ENCODE data around the gene ADCY3. TPM values are rescaled to one million over a fixed set of nuclear protein-coding genes. Genes with fewer than 3 reads are reported as not detected.
A peak's percentile ranks its signal among the peaks of the same experiment; 100 is the strongest.

The ADCY3 gene
- total RNA-seq, 2 experiments from 2014 or later = 52.9 to 62.7 TPM

DNA sequence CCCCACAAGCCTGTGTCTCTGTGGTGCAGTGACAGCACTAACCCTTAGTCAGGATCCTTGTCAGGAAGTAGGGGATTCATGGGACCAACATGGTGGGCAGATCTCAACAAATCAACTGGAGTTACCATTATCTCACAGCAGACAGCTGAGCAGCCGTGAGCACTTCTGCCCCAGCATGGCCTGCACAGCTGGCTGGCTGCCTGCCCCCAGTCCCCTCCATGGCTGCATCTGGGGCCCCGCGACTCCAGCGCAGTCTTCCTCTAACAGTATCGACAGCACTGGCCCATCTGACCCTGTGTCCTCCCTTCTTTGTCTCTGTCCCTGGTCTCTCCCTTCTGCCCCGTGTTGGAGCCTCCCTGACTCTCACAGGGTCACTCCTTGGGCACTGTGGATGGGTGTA, 4.7 kb upstream of the ADCY3 start:
- POLR2A ChIA-PET = interaction anchor here (0.6 kb wide), 1 partner anchor 774 kb away, joined by 4 read pairs; no protein-coding TSS in a partner anchor
- no peak for DNase-seq
- CTCF ChIA-PET = interaction anchor here (0.9 kb wide), 1 partner anchor 9 kb away, joined by 3 read pairs; no protein-coding TSS in a partner anchor
- Mint-ChIP-seq H3K4me1 (ENCODE audit: low read depth) (peaks cover 4% of the 10 kb centered on the region), H3K4me3 (no peak overlapping the region), H3K9me3 (ENCODE audit: insufficient read depth) (no peaks in the 10 kb centered on the region), H3K36me3 (ENCODE audit: low read depth) (no peaks in the 10 kb centered on the region), H3K27ac (no peak overlapping the region), H3K27me3 (ENCODE audit: low read depth) (no peaks in the 10 kb centered on the region)
- ATAC-seq = no peak

GRCh38 chr2:24924266-24924665, 4.2 kb upstream of the ADCY3 start:
- ChIA-PET POLR2A (no interaction called here), CTCF (interaction anchor here (0.9 kb wide), 1 partner anchor 9 kb away, joined by 3 read pairs; no protein-coding TSS in a partner anchor)
- no peak overlapping the region for H3K27ac Mint-ChIP-seq
- DNase-seq (no peak), ATAC-seq (no peak)
- no peaks in the 10 kb centered on the region for H3K9me3 Mint-ChIP-seq (ENCODE audit: insufficient read depth)
- H3K27me3 Mint-ChIP-seq (ENCODE audit: low read depth) = no peaks in the 10 kb centered on the region
- no peak overlapping the region for H3K4me3 Mint-ChIP-seq
- peaks cover under 1% of the 10 kb centered on the region for H3K36me3 Mint-ChIP-seq (ENCODE audit: low read depth)
- peaks cover 4% of the 10 kb centered on the region for H3K4me1 Mint-ChIP-seq (ENCODE audit: low read depth)

DNA sequence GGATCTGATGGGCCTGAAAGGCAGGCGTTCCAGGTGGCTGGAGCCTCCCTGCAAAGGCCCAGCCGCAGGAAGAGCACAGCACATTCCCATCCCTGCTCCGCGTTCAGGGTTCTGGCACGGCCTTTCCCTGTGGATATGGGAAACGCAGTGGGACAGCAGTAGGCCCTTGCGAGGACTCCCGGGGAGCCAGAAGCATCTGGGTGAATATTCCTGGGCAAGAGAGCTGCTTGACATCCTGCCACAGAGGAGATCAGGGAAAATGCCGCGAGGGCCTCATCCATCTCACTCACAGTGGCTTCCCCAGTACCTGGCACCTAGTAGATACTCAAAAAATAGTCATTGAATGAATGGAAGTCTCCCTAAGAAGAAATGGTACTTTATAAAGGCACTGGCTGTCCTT, 3.1 kb upstream of the ADCY3 start:
- H3K27me3 Mint-ChIP-seq (ENCODE audit: low read depth) = no peaks in the 10 kb centered on the region
- H3K4me3 Mint-ChIP-seq = no peak overlapping the region
- no peak for DNase-seq
- H3K4me1 Mint-ChIP-seq (ENCODE audit: low read depth) = peaks cover 16% of the 10 kb centered on the region
- H3K27ac Mint-ChIP-seq = no peak overlapping the region
- H3K9me3 Mint-ChIP-seq (ENCODE audit: insufficient read depth) = no peaks in the 10 kb centered on the region
- ChIA-PET POLR2A (no interaction called here), CTCF (no interaction called here)
- ATAC-seq = no peak
- H3K36me3 Mint-ChIP-seq (ENCODE audit: low read depth) = peaks cover 9% of the 10 kb centered on the region

GRCh38 chr2:24922556-24922955, 2.5 kb upstream of the ADCY3 start:
- DNase-seq = no peak
- no peak overlapping the region for H3K27ac Mint-ChIP-seq
- no peak for ATAC-seq
- POLR2A ChIA-PET = no interaction called here
- H3K27me3 Mint-ChIP-seq (ENCODE audit: low read depth) = no peaks in the 10 kb centered on the region
- no peaks in the 10 kb centered on the region for H3K9me3 Mint-ChIP-seq (ENCODE audit: insufficient read depth)
- no peak overlapping the region for H3K4me3 Mint-ChIP-seq
- peaks cover 15% of the 10 kb centered on the region for H3K36me3 Mint-ChIP-seq (ENCODE audit: low read depth)
- peaks cover 22% of the 10 kb centered on the region for H3K4me1 Mint-ChIP-seq (ENCODE audit: low read depth)
- CTCF ChIA-PET = no interaction called here

- Mint-ChIP-seq H3K4me1 (ENCODE audit: low read depth) (peaks cover 34% of the 10 kb centered on the region), H3K27ac (no peak overlapping the region), H3K27me3 (ENCODE audit: low read depth) (no peaks in the 10 kb centered on the region), H3K9me3 (ENCODE audit: insufficient read depth) (no peaks in the 10 kb centered on the region), H3K4me3 (peak overlapping the region; percentile 68), H3K36me3 (ENCODE audit: low read depth) (peaks cover 21% of the 10 kb centered on the region)
- no peak for ATAC-seq
- ChIA-PET POLR2A (no interaction called here), CTCF (no interaction called here)
- peak; percentile 45 for DNase-seq
Observed at GRCh38 chr2:24920809-24921441, 888 bp upstream of the ADCY3 start.

GRCh38 chr2:24919506-24920097, 435 bp downstream of the ADCY3 start:
- no peaks in the 10 kb centered on the region for H3K27me3 Mint-ChIP-seq (ENCODE audit: low read depth)
- H3K36me3 Mint-ChIP-seq (ENCODE audit: low read depth) = peaks cover 26% of the 10 kb centered on the region
- POLR2A ChIA-PET = no interaction called here
- peaks cover 40% of the 10 kb centered on the region for H3K4me1 Mint-ChIP-seq (ENCODE audit: low read depth)
- peak overlapping the region; percentile 94 for H3K4me3 Mint-ChIP-seq
- peak overlapping the region; percentile 86 for H3K27ac Mint-ChIP-seq
- H3K9me3 Mint-ChIP-seq (ENCODE audit: insufficient read depth) = no peaks in the 10 kb centered on the region
- CTCF ChIA-PET = no interaction called here
- ATAC-seq (peak; percentile 51), DNase-seq (no peak)

- ATAC-seq (peak; percentile 62), DNase-seq (peak; percentile 82)
- ChIA-PET POLR2A (no interaction called here), CTCF (no interaction called here)
- peak overlapping the region; percentile 86 for H3K27ac Mint-ChIP-seq
- H3K4me3 Mint-ChIP-seq = peak overlapping the region; percentile 94
- no peaks in the 10 kb centered on the region for H3K27me3 Mint-ChIP-seq (ENCODE audit: low read depth)
- no peaks in the 10 kb centered on the region for H3K9me3 Mint-ChIP-seq (ENCODE audit: insufficient read depth)
- peaks cover 29% of the 10 kb centered on the region for H3K36me3 Mint-ChIP-seq (ENCODE audit: low read depth)
- peaks cover 40% of the 10 kb centered on the region for H3K4me1 Mint-ChIP-seq (ENCODE audit: low read depth)
Observed at GRCh38 chr2:24919037-24919505, 966 bp downstream of the ADCY3 start.

- ChIA-PET POLR2A (no interaction called here), CTCF (no interaction called here)
- Mint-ChIP-seq H3K9me3 (ENCODE audit: insufficient read depth) (no peaks in the 10 kb centered on the region), H3K27ac (peak overlapping the region; percentile 86), H3K4me1 (ENCODE audit: low read depth) (peaks cover 40% of the 10 kb centered on the region), H3K4me3 (peak overlapping the region; percentile 94), H3K27me3 (ENCODE audit: low read depth) (no peaks in the 10 kb centered on the region), H3K36me3 (ENCODE audit: low read depth) (peaks cover 30% of the 10 kb centered on the region)
- ATAC-seq = no peak
- no peak for DNase-seq
Observed at GRCh38 chr2:24918326-24919036, 1.6 kb downstream of the ADCY3 start.

DNA sequence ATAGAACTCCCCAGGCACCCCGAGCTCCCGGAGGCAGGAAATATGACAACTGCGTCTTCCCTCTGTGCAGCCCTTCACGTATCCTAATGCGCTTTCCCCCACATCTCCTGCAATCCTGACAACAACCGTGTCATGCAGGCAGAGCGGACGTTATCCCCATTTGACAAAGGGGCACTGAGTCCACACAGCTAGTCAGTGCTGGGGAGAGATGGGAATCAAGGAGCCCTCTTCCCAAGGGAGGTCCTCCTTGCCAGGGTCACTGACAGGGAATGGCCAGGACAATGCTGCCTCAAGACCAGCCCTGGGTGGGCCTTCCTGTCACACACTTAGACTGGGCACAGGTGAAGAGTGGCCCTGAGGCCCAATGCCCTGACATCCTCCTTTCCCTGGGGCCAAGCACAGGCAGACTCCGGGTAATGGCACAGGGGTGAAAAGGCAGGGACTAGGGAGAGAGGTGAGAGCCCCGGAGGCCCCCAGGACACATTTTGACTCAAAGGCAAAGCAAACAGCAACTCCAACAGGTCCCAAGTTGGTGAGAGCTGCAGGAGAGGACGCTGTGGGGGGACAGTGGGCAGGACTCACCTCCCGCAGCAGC, 2.2 kb downstream of the ADCY3 start:
- Mint-ChIP-seq H3K27me3 (ENCODE audit: low read depth) (no peaks in the 10 kb centered on the region), H3K9me3 (ENCODE audit: insufficient read depth) (no peaks in the 10 kb centered on the region), H3K27ac (no peak overlapping the region), H3K36me3 (ENCODE audit: low read depth) (peaks cover 36% of the 10 kb centered on the region), H3K4me3 (peak overlapping the region; percentile 94), H3K4me1 (ENCODE audit: low read depth) (peaks cover 40% of the 10 kb centered on the region)
- ChIA-PET POLR2A (no interaction called here), CTCF (no interaction called here)
- DNase-seq = no peak
- ATAC-seq = no peak

GRCh38 chr2:24917086-24917485, 3.0 kb downstream of the ADCY3 start:
- H3K27ac Mint-ChIP-seq = no peak overlapping the region
- H3K9me3 Mint-ChIP-seq (ENCODE audit: insufficient read depth) = no peaks in the 10 kb centered on the region
- H3K36me3 Mint-ChIP-seq (ENCODE audit: low read depth) = peaks cover 42% of the 10 kb centered on the region
- no peak for DNase-seq
- ATAC-seq = no peak
- no peak overlapping the region for H3K4me3 Mint-ChIP-seq
- peaks cover 40% of the 10 kb centered on the region for H3K4me1 Mint-ChIP-seq (ENCODE audit: low read depth)
- ChIA-PET POLR2A (no interaction called here), CTCF (no interaction called here)
- no peaks in the 10 kb centered on the region for H3K27me3 Mint-ChIP-seq (ENCODE audit: low read depth)

- Mint-ChIP-seq H3K27me3 (ENCODE audit: low read depth) (no peaks in the 10 kb centered on the region), H3K4me3 (no peak overlapping the region), H3K9me3 (ENCODE audit: insufficient read depth) (no peaks in the 10 kb centered on the region), H3K4me1 (ENCODE audit: low read depth) (peaks cover 38% of the 10 kb centered on the region), H3K36me3 (ENCODE audit: low read depth) (peaks cover 47% of the 10 kb centered on the region), H3K27ac (no peak overlapping the region)
- ChIA-PET CTCF (no interaction called here), POLR2A (no interaction called here)
- ATAC-seq = no peak
- no peak for DNase-seq
Observed at GRCh38 chr2:24915796-24916195, 4.2 kb downstream of the ADCY3 start.

DNA sequence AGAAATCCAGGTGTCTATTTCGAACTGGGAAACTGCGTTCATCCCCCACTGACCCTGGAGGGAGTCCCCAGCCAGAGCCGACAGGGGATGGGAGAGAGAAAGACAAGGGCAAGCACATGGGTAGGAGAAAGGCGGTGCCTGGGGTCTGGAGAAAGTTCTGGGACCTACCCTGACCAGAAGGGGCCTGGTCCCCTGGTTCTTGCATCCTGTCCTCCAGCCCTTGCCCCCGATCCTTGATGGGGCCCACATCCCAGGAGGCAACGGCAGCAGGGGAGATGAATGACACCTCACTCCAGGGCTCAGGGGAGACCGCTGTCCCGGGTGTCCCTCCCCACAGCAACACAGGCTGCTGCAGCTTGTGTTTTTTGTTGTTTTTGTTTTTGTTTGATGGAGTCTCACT, 4.9 kb downstream of the ADCY3 start:
- peaks cover 36% of the 10 kb centered on the region for H3K4me1 Mint-ChIP-seq (ENCODE audit: low read depth)
- H3K27me3 Mint-ChIP-seq (ENCODE audit: low read depth) = no peaks in the 10 kb centered on the region
- DNase-seq (no peak), ATAC-seq (no peak)
- H3K27ac Mint-ChIP-seq = no peak overlapping the region
- peaks cover 51% of the 10 kb centered on the region for H3K36me3 Mint-ChIP-seq (ENCODE audit: low read depth)
- POLR2A ChIA-PET = no interaction called here
- CTCF ChIA-PET = no interaction called here
- no peak overlapping the region for H3K4me3 Mint-ChIP-seq
- no peaks in the 10 kb centered on the region for H3K9me3 Mint-ChIP-seq (ENCODE audit: insufficient read depth)
